HepG2 (cell line): ENCODE data around the gene GATAD2B. TPM values are rescaled to one million over a fixed set of nuclear protein-coding genes. Genes with fewer than 3 reads are reported as not detected.

Source experiments
- ATF5 ChIP-seq: sonication (generic); formaldehyde crosslinking; IDR thresholded peaks from 2 replicates; pipeline ENCODE4 v1.4.0; 2020; ENCODE audit warnings: mild to moderate bottlenecking, low read depth, missing genetic modification reagents
- CBFB ChIP-seq: sonication (generic); formaldehyde crosslinking; IDR thresholded peaks from 2 replicates; pipeline ENCODE4 v1.4.0; 2020; ENCODE audit warnings: missing genetic modification reagents
- CEBPG ChIP-seq: IDR thresholded peaks from 2 replicates; pipeline ENCODE4 v1.6.1; 2016
- DNMT3B ChIP-seq: conservative IDR thresholded peaks from 2 replicates; pipeline ENCODE4 v1.6.1; 2016; ENCODE audit warnings: missing biosample characterization, control low read depth
- EP300 ChIP-seq, 3 experiments: sonication (generic) in 1 of 3; formaldehyde crosslinking in 1 of 3; IDR thresholded peaks; 2 replicates each; pipeline versions ENCODE4 v1.5.1 to v1.6.1; 2011 to 2020; ENCODE audit warnings: low read depth in 2 of 3, low read length in 2 of 3, borderline replicate concordance in 1 of 3, improper control_type of control experiment in 1 of 3, mild to moderate bottlenecking in 1 of 3, missing genetic modification reagents in 1 of 3, moderate library complexity in 1 of 3
- ESRRA ChIP-seq: sonication (generic); formaldehyde crosslinking; IDR thresholded peaks from 2 replicates; pipeline ENCODE4 v1.5.1; 2020; ENCODE audit warnings: mild to moderate bottlenecking, low read depth, missing genetic modification reagents
- GATAD1 ChIP-seq: IDR thresholded peaks from 2 replicates; pipeline ENCODE4 v1.6.1; 2016; ENCODE audit warnings: missing genetic modification reagents, missing compliant biosample characterization
- HNRNPK ChIP-seq: fragments of 200-400 bp; formaldehyde crosslinking; IDR thresholded peaks from 2 replicates; pipeline ENCODE4 v1.6.1; 2018; ENCODE audit warnings: low read length, low read depth, moderate library complexity, mild to moderate bottlenecking; ENCODE audit not compliant: poor library complexity, severe bottlenecking
- NCOA1 ChIP-seq: sonication (generic); formaldehyde crosslinking; IDR thresholded peaks from 2 replicates; pipeline ENCODE4 v1.9.0; 2021; ENCODE audit warnings: missing genetic modification reagents
- NCOA5 ChIP-seq: sonication (generic); formaldehyde crosslinking; IDR thresholded peaks from 2 replicates; pipeline ENCODE4 v1.4.0; 2020; ENCODE audit warnings: missing genetic modification reagents
- PBX3 ChIP-seq: sonication (generic); formaldehyde crosslinking; IDR thresholded peaks from 2 replicates; pipeline ENCODE4 v1.8.1; 2023; ENCODE audit warnings: missing genetic modification reagents, inconsistent platforms, borderline replicate concordance
- SSRP1 ChIP-seq: IDR thresholded peaks from 2 replicates; pipeline ENCODE4 v1.6.1; 2016; ENCODE audit warnings: control low read depth
- TBX2 ChIP-seq: sonication (generic); formaldehyde crosslinking; IDR thresholded peaks from 2 replicates; pipeline ENCODE4 v1.5.0; 2020; ENCODE audit warnings: missing genetic modification reagents, mild to moderate bottlenecking, borderline replicate concordance
- TEAD3 ChIP-seq: optimal IDR thresholded peaks from 2 replicates; pipeline ENCODE3; 2016; ENCODE audit warnings: borderline replicate concordance
- ZBTB42 ChIP-seq: sonication (generic); formaldehyde crosslinking; IDR thresholded peaks from 2 replicates; pipeline ENCODE4 v1.5.0; 2020; ENCODE audit warnings: mild to moderate bottlenecking, missing genetic modification reagents
- ZFP36 ChIP-seq: fragments of 150-350 bp; IDR thresholded peaks from 2 replicates; pipeline ENCODE4 v1.6.1; 2018; ENCODE audit warnings: borderline replicate concordance, low read length, low read depth; ENCODE audit not compliant: partially characterized antibody
- ZFP37 ChIP-seq: sonication (generic); formaldehyde crosslinking; IDR thresholded peaks from 2 replicates; pipeline ENCODE4 v1.4.0; 2020; ENCODE audit warnings: missing genetic modification reagents, borderline replicate concordance
- ZNF296 ChIP-seq: sonication (generic); formaldehyde crosslinking; conservative IDR thresholded peaks from 2 replicates; pipeline ENCODE4 v1.5.0; 2020; ENCODE audit warnings: mild to moderate bottlenecking, missing genetic modification reagents
- ZNF451 ChIP-seq: sonication (generic); formaldehyde crosslinking; IDR thresholded peaks from 2 replicates; pipeline ENCODE4 v1.5.0; 2020; ENCODE audit warnings: mild to moderate bottlenecking, missing genetic modification reagents
- ZNF512 ChIP-seq: sonication (generic); formaldehyde crosslinking; IDR thresholded peaks from 2 replicates; pipeline ENCODE4 v1.4.0; 2020; ENCODE audit warnings: mild to moderate bottlenecking, missing genetic modification reagents
- ZNF576 ChIP-seq: sonication (generic); formaldehyde crosslinking; IDR thresholded peaks from 2 replicates; pipeline ENCODE4 v1.4.0; 2020; ENCODE audit warnings: mild to moderate bottlenecking, missing genetic modification reagents
- ZNF580 ChIP-seq: IDR thresholded peaks from 2 replicates; pipeline ENCODE4 v1.6.1; 2016; ENCODE audit warnings: low read depth, borderline replicate concordance
- ZNF770 ChIP-seq: sonication (generic); formaldehyde crosslinking; IDR thresholded peaks from 2 replicates; pipeline ENCODE4 v1.5.0; 2020; ENCODE audit warnings: mild to moderate bottlenecking, missing genetic modification reagents
- polyA plus RNA-seq, 8 experiments: library from polyadenylated mRNA; depleted of rRNA in 3 of 8; stranded (reverse) in 7 of 8; unstranded in 1 of 8; fragments of >200 nt; fragmentation: Illumina TruSeq in 4 of 8; extraction: Trizol in 4 of 8; gene quantifications; 2 replicates each; pipeline versions ENCODE4 v1.2.1 to v1.2.3, GENCODE V29; 2011 to 2016; ENCODE audit warnings: low read depth in 4 of 8, missing spikeins in 1 of 8, mixed read lengths in 1 of 8; ENCODE audit not compliant: insufficient read depth in 1 of 8
- total RNA-seq, 5 experiments: library from RNA; depleted of rRNA; stranded (reverse); fragments of >200 nt; fragmentation: Illumina TruSeq; extraction: Trizol; gene quantifications; 2 replicates each; pipeline ENCODE4 v1.2.3, GENCODE V29; 2016; ENCODE audit warnings: low read depth in 1 of 5

Gene GATAD2B
- total and polyA plus RNA-seq, 2 of the 13 experiments (the other 11 are each of a cell fraction or from before 2014, with no cell fraction given): 3.2 to 5.2 TPM

GRCh38 chr1:153775458-153776327 is 147.1 kb downstream of the GATAD2B start (continued):
- TF ChIP-seq ZNF512: no peak
- TF ChIP-seq TEAD3 (CRISPR knock-in tag): no peak
- peak; percentile 8; the same call in 1 of the 2 replicates for TF ChIP-seq ZNF770
- TF ChIP-seq NCOA1 (CRISPR knock-in tag): no peak
- TF ChIP-seq HNRNPK: peak; percentile 14
- peak; percentile 27; the same call in 1 of the 2 replicates for TF ChIP-seq ZNF451 (CRISPR knock-in tag)
- TF ChIP-seq GATAD1 (CRISPR knock-in tag): peak; percentile 28; the same call in 1 of the 2 replicates
- peak; percentile 55; the same call in 1 of the 2 replicates for TF ChIP-seq ZNF576 (CRISPR knock-in tag)
- TF ChIP-seq EP300 (IDR thresholded peaks at IDR 0.05; ENCODE audit: low read depth in 2 of 2, low read length in 2 of 2): no peak
- 0 out of 2 replicates have a peak, but pooled peaks have one; percentile 13 for TF ChIP-seq EP300 (CRISPR knock-in tag; IDR thresholded peaks at IDR 0.05; ENCODE audit: borderline replicate concordance)
- TF ChIP-seq TBX2 (CRISPR knock-in tag): peak; percentile 64; the same call in 1 of the 2 replicates
- TF ChIP-seq PBX3 (CRISPR knock-in tag): no peak
- TF ChIP-seq ZFP37 (CRISPR knock-in tag): no peak
- no peak for TF ChIP-seq ZFP36
- TF ChIP-seq CBFB (CRISPR knock-in tag): 0 out of 2 replicates have a peak, but pooled peaks have one; percentile 32
- TF ChIP-seq ZNF296 (CRISPR knock-in tag): no peak
- TF ChIP-seq ESRRA (CRISPR knock-in tag): 0 out of 2 replicates have a peak, but pooled peaks have one; percentile 35
- TF ChIP-seq DNMT3B (CRISPR knock-in tag): no peak
- no peak for TF ChIP-seq NCOA5
- TF ChIP-seq ZBTB42 (CRISPR knock-in tag): no peak
- no peak for TF ChIP-seq SSRP1 (CRISPR knock-in tag)
- no peak for TF ChIP-seq ATF5 (CRISPR knock-in tag)
- no peak for TF ChIP-seq ZNF580 (CRISPR knock-in tag)
- no peak for TF ChIP-seq CEBPG (CRISPR knock-in tag)
